GM12865 (cell line): ENCODE results near the gene MXRA8.

Experiments used
- DNase-seq: peaks from one replicate; pipeline ENCODE4 v3.0.0; 2010; ENCODE audit warnings: low read depth
- H3K4me3 ChIP-seq: 2 replicates; pipeline ENCODE4 v1.5.1; 2011; ENCODE audit warnings: mild to moderate bottlenecking, low read depth, low read length, control low read depth
- TF ChIP-seq, protein P1 (sequence below): IDR thresholded peaks from 2 replicates; pipeline ENCODE4 v1.5.1; 2011; ENCODE audit warnings: low read length, control low read depth, low read depth, inconsistent platforms; ENCODE audit not compliant: insufficient read depth; ENCODE audit errors: missing control alignments

MXRA8 gene

DNA sequence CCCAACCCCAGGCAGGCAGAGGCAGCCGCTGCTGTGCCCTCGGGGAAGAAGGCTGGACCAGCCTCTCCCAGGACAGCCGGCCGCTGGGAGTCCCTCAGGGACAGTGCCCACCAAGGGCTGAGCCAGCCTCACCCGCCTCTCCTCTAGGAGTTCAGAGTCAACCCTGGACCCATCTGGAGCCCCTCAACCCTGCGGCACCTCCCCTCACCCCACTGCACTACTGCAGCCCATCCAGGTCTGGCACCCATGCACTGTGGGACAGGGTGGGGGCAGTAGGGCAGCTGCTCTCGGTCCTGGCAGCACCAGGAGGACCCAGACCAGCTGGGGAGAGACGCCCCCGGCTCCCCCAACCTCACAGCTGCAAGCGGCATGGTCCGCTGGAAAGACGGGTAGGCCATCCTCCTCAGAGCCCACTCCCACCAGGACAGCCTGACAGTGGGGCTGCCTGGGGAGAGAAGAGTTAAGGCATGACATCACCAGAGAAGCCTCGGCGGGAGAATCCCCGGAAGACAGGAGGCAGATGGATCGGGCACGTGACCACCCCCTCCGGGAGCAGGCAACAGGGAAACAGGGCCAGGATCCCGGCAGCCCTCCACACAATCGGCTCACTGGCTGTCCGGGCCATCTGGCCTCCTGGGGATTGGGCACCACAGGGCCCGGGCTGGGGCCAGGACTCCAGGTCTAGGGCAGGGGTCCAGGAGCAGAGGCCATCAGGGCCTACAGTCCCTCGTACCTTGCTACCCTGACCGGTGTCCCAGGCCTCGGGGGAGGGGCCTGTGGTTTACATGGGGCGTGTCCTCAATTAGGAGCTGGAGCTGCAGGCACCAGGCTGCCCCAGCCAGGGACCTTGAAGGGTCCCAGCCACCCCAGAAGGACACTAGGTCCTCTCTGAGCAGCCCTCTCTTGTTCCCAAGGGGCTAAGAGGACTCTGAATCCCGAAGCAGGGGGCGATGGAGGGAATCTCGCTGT lies 53.7 kb downstream of the MXRA8 start:
- DNase-seq, result no peak
- H3K4me3 ChIP-seq, result no peak overlapping the region; the same call in 1 of the 2 replicates
- TF ChIP-seq, protein P1, sequence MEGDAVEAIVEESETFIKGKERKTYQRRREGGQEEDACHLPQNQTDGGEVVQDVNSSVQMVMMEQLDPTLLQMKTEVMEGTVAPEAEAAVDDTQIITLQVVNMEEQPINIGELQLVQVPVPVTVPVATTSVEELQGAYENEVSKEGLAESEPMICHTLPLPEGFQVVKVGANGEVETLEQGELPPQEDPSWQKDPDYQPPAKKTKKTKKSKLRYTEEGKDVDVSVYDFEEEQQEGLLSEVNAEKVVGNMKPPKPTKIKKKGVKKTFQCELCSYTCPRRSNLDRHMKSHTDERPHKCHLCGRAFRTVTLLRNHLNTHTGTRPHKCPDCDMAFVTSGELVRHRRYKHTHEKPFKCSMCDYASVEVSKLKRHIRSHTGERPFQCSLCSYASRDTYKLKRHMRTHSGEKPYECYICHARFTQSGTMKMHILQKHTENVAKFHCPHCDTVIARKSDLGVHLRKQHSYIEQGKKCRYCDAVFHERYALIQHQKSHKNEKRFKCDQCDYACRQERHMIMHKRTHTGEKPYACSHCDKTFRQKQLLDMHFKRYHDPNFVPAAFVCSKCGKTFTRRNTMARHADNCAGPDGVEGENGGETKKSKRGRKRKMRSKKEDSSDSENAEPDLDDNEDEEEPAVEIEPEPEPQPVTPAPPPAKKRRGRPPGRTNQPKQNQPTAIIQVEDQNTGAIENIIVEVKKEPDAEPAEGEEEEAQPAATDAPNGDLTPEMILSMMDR, result no peak

DNA sequence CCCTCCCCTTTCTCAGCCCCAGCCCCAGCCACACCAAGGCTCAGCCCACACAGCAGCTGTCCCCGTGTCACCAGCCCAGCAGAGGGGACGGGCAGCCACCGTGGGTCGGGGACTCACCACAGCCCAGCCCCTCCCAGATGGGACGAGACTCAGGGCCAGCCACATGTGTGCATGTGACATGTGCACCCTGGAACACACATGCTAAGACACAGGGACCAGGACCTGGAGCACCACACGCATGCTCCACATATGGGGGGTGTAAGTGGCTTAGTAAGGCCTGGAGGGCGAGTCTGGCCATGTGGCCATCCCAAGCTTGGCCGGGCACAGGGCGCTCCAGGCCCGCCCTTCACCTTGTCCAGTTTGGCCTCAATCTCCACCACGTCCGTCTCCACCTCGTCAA lies 54.6 kb downstream of the MXRA8 start:
- TF ChIP-seq, protein P1, result no peak
- DNase-seq, result no peak
- no peak overlapping the region for H3K4me3 ChIP-seq

DNA sequence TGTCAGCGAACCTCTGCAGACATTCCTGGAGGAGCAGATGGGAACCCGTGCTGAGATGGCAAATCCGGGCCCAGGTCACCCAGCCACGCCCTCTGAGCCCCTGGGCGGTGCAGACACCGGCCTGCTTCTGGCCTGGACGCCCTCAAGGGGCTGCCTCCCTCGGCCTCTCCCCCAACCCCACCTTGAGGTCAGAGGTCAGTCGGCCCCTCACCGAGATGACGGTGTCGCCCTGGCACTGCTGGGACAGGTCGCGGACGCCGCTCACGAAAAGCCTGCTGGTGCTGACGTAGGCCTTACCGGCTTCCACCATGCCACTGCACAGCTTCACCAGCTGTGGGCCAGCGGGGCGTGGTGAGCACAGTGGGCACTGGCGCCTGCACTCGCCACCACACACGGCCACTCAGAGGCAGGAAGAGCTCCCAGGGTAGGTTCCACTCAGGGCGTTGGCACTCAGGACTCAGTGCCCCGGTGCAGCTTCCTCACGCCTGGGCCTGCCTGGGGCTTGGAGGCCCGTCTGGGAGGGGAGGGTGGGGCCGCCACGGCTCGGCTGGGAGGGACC lies 55.3 kb downstream of the MXRA8 start:
- DNase-seq, result no peak
- TF ChIP-seq, protein P1, result no peak
- no peak overlapping the region for H3K4me3 ChIP-seq
